ENCODE data around the gene RAB3GAP1. TPM values are rescaled to one million over a fixed set of nuclear protein-coding genes. Genes with fewer than 3 reads are reported as not detected.

The RAB3GAP1 gene
- total RNA-seq, 1 donor from 2014 or later = 71.2 TPM

GRCh38 chr2:135055182-135055786 is 3.2 kb downstream of the RAB3GAP1 start:
- Histone ChIP-seq H3K4me3 (no peak overlapping the region), H3K4me2 (no peak overlapping the region), H4K20me1 (ENCODE audit: low read depth) (peaks cover 11% of the 10 kb centered on the region), H3K36me3 (peaks cover 6% of the 10 kb centered on the region), H3K9me3 (ENCODE audit: low read depth) (no peaks in the 10 kb centered on the region), H3F3A (ENCODE audit: low read depth) (peaks cover 6% of the 10 kb centered on the region), H3K27ac (no peak overlapping the region), H3K9ac (no peak overlapping the region), H3K27me3 (no peaks in the 10 kb centered on the region), H3K4me1 (peaks cover 6% of the 10 kb centered on the region), H2AFZ (replicated peaks) (no peak overlapping the region), H3K79me2 (ENCODE audit: low read depth) (peaks cover 74% of the 10 kb centered on the region)
- H3K9me3 Mint-ChIP-seq = no peaks in the 10 kb centered on the region
- H3K27ac Mint-ChIP-seq = no peak overlapping the region
- H3K27me3 Mint-ChIP-seq (ENCODE audit: insufficient read depth, low read depth) = no peaks in the 10 kb centered on the region
- H3K4me3 Mint-ChIP-seq = no peak overlapping the region
- DNase-seq (ENCODE audit: low spot score) = no peak
- no peak for TF ChIP-seq EZH2phosphoT487 (IDR thresholded peaks at IDR 0.05)
- TF ChIP-seq EZH2 (IDR thresholded peaks at IDR 0.05) = no peak
- TF ChIP-seq, protein P1, sequence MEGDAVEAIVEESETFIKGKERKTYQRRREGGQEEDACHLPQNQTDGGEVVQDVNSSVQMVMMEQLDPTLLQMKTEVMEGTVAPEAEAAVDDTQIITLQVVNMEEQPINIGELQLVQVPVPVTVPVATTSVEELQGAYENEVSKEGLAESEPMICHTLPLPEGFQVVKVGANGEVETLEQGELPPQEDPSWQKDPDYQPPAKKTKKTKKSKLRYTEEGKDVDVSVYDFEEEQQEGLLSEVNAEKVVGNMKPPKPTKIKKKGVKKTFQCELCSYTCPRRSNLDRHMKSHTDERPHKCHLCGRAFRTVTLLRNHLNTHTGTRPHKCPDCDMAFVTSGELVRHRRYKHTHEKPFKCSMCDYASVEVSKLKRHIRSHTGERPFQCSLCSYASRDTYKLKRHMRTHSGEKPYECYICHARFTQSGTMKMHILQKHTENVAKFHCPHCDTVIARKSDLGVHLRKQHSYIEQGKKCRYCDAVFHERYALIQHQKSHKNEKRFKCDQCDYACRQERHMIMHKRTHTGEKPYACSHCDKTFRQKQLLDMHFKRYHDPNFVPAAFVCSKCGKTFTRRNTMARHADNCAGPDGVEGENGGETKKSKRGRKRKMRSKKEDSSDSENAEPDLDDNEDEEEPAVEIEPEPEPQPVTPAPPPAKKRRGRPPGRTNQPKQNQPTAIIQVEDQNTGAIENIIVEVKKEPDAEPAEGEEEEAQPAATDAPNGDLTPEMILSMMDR (IDR thresholded peaks at IDR 0.05) = no peak
- peaks cover 19% of the 10 kb centered on the region for H3K4me1 Mint-ChIP-seq
- H3K36me3 Mint-ChIP-seq = peaks cover 16% of the 10 kb centered on the region

DNA sequence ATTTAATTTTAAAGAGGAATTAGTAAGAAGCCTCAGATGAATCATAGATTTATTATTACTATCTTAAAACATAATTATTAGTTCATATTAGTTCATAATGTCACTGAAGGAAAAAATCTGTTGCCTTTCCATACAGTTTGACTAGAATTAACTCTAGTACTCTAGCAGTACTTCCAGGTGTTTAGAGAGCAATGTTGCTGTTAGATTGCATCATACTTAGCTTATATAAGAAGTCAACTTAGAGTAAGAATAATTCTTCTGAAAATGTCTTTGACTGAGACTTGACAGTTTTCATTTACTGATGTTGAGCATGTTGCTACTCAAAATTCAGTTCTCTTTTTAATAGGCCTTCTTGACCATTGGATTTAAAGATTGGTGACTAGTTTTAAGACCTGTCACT is 4.7 kb downstream of the RAB3GAP1 start:
- H3K27ac ChIP-seq = no peak overlapping the region
- Mint-ChIP-seq H3K9me3 (no peaks in the 10 kb centered on the region), H3K36me3 (peaks cover 25% of the 10 kb centered on the region), H3K4me3 (no peak overlapping the region), H3K27me3 (ENCODE audit: insufficient read depth, low read depth) (no peaks in the 10 kb centered on the region), H3K27ac (no peak overlapping the region), H3K4me1 (peaks cover 18% of the 10 kb centered on the region)
- no peak overlapping the region for H3K9ac ChIP-seq
- TF ChIP-seq, protein P1 (IDR thresholded peaks at IDR 0.05) = no peak
- no peak overlapping the region for H2AFZ ChIP-seq (replicated peaks)
- H4K20me1 ChIP-seq (ENCODE audit: low read depth) = peaks cover 13% of the 10 kb centered on the region
- H3K36me3 ChIP-seq = peaks cover 10% of the 10 kb centered on the region
- no peaks in the 10 kb centered on the region for H3F3A ChIP-seq (ENCODE audit: low read depth)
- H3K79me2 ChIP-seq (ENCODE audit: low read depth) = peaks cover 85% of the 10 kb centered on the region
- no peaks in the 10 kb centered on the region for H3K27me3 ChIP-seq
- no peak overlapping the region for H3K4me2 ChIP-seq
- DNase-seq (ENCODE audit: low spot score) = no peak
- H3K9me3 ChIP-seq (ENCODE audit: low read depth) = no peaks in the 10 kb centered on the region
- no peak overlapping the region for H3K4me3 ChIP-seq
- H3K4me1 ChIP-seq = peaks cover 6% of the 10 kb centered on the region

DNA sequence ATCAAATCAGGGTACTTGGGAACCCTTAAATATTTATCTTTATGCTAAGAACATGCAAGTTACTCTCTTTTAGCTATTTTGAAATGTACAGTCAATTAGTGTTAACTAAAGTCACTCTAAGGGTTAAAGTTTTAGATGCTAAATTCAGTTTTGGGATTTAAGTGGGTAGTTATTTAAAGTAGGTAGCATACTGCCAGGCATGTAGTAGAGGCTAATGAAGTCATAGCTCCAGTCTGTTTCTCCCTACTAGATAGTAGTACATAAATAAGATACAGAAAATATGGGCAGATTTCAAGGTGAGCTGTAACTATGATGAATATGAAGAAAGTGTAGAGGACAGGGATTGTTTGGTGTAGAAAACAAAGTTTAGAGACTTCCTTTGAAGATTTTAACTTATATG is 7.5 kb downstream of the RAB3GAP1 start:
- Histone ChIP-seq H3K27ac (no peak overlapping the region), H3K4me3 (no peak overlapping the region), H3K79me2 (ENCODE audit: low read depth) (peaks cover 87% of the 10 kb centered on the region), H3K9ac (no peak overlapping the region), H2AFZ (replicated peaks) (no peak overlapping the region), H4K20me1 (ENCODE audit: low read depth) (peaks cover 6% of the 10 kb centered on the region), H3F3A (ENCODE audit: low read depth) (no peaks in the 10 kb centered on the region), H3K27me3 (no peaks in the 10 kb centered on the region), H3K9me3 (ENCODE audit: low read depth) (no peaks in the 10 kb centered on the region), H3K4me1 (no peaks in the 10 kb centered on the region), H3K4me2 (no peak overlapping the region), H3K36me3 (peaks cover 9% of the 10 kb centered on the region)
- peaks cover 5% of the 10 kb centered on the region for H3K9me3 Mint-ChIP-seq
- no peaks in the 10 kb centered on the region for H3K27me3 Mint-ChIP-seq (ENCODE audit: insufficient read depth, low read depth)
- peaks cover 48% of the 10 kb centered on the region for H3K36me3 Mint-ChIP-seq
- TF ChIP-seq, protein P1 (IDR thresholded peaks at IDR 0.05) = no peak
- TF ChIP-seq EZH2 (IDR thresholded peaks at IDR 0.05) = no peak
- TF ChIP-seq EZH2phosphoT487 (IDR thresholded peaks at IDR 0.05) = no peak
- H3K27ac Mint-ChIP-seq = no peak overlapping the region
- H3K4me1 Mint-ChIP-seq = no peaks in the 10 kb centered on the region
- H3K4me3 Mint-ChIP-seq = no peak overlapping the region
- no peak for DNase-seq (ENCODE audit: low spot score)
